GM19099 (cell line): ENCODE data around the gene GADL1.

Experiments
- POLR2A ChIP-seq: IDR thresholded peaks from 3 replicates; pipeline ENCODE4 v1.6.1; 2011; ENCODE audit warnings: low read depth; ENCODE audit not compliant: insufficient read length; ENCODE audit errors: extremely low read depth

The GADL1 gene

DNA sequence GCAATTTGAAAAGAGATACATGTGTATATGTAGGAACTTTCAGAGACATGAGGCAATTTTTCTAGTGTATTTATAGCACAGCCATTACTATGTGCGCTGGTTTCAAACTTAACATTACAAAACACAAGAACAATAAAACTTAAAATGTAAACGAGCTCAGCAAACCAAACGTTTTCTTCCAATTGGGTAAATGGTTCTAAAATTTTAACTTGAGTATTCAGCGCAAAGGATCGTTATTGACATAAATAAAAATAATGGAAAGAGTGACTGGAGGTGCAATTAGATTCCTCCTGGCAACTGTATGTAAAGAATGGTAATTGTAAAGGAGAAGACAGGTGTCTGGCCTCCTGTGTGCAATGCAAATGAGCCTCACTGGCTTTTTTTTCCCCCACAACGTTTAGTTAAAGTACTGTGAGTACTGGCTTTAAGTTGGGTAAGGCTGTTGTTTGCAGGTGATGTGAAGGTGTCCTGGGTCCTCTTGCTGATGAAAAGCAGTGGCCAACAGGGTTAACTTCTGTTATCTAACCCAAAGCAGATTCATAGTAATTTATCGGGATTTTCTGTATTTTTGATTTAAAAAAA is 14.1 kb upstream of the GADL1 start:
- TF ChIP-seq POLR2A: no peak

DNA sequence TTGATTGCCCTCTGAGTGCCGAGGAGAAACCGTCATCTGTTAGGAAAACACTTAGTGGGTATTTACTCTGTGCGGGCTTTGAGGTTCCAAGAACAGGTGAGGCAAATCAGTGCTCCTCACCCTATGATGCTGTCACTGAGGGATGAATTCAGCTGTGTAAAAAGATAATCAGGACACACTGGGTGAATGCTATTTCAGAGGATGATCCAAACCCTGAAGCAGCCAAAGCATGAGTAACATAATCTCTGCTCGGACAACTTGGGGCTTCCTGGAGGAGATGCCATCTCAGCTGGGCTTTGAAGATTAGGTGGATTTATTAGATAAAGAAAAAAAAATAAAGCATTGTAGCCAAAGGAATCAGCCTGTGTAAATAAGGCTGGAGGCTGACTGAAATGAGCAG is 10.5 kb upstream of the GADL1 start:
- no peak for TF ChIP-seq POLR2A

DNA sequence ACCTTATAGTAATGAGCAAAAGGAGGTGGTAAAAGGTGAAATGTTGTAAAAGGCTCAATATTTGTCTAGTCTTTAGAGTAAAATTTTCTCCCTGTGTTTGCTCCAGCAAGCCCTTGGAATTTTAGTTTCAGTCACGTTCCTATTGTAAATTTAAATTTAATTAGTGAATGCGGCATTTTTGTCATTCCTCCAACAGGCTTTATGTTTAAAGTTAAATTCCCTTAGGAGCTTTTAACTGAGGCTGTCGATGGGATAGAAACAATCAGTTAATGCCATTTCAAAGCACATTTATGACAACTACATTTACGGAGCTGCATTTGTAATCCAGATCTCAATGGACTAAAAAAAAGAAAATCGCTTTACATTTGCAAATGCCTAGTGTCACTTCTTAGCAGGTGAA is 868 bp upstream of the GADL1 start:
- TF ChIP-seq POLR2A: no peak

DNA sequence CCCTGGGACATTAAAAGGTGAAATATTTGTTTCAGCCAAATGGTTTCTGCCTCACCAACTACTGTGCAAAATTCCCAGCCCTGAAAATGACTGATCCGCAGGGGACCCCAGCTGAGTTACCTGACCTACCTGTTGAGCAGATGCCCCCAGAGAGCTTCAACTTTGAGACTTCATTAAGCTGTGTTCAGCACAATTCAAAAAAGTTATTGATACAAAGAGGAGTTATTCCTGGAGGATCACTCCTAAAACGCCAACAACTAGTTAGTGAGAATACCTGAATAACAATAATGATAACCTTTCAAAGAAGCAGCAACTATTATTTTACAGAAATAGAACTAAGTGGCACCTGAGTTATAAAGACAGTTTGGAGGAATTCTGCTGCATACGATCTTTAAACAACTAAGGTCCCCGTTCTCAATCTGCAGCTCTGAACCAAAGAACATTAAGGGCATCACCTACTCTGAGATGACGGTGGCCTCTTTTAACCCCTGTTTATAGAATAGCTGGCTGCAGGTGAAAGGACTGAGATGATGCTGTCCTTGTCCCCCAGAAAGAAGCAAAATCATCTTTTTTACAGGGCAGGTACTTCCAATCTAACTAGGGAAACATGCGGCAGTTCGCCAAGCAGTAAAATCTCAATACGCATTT is 659 bp downstream of the GADL1 start:
- TF ChIP-seq POLR2A: no peak

- TF ChIP-seq POLR2A: no peak
Observed at GRCh38 chr3:30890907-30891306, 3.6 kb downstream of the GADL1 start.

DNA sequence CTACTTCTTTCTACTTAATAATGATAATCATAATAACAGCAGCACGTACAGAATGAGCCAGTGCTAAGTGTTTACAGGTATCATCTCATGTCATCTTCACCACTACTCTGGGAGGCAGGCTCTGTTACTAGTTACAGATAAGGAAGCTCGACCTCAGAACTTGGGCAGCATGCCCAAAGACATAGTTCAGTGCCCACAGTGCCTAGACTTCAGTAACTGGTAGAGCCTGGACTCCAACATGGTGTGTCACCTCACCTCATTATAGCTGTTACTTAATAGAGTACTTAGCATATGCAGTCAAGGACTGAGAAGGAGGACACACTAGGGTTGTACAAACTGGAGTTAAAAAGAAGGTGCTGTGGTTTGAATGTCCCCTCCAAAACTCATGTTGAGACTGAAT is 7.6 kb downstream of the GADL1 start:
- no peak for TF ChIP-seq POLR2A

DNA sequence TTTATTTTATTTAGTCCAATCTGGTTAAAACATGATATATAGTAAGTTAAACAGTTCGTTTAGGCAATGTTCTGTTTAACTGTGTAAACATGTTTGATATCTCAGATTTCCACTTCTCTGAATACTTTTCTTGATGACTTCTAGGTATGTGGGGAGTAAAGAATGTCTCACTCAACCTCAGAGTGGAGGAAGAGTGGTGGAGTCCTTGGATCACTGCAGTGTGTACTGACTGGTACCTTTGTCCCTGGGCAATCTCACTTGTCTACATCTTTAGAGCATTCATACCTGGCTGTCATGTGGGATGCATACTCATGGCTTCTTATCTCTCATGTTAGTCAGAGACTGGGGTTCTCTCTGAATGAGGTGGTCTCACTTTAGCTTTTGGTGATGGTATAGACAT is 15.6 kb downstream of the GADL1 start:
- no peak for TF ChIP-seq POLR2A

DNA sequence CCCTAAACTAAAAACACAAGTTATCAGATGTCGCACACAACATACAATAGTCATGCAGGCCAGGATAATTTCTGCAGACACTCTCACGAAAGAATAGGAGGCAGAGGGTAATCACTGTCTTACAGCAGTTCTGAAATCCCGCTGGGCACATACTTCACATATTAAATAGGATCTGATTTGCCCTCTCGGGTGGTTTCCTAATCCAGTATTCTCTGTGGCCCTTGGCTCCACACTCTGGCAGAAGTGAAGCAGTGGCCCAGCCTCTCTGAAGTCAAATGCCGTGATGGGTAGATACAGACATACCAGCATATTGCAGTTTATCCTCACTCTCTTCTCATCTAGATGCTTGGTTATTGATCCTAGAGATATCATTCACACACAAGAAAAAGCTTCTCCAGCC is 19.0 kb downstream of the GADL1 start:
- no peak for TF ChIP-seq POLR2A

DNA sequence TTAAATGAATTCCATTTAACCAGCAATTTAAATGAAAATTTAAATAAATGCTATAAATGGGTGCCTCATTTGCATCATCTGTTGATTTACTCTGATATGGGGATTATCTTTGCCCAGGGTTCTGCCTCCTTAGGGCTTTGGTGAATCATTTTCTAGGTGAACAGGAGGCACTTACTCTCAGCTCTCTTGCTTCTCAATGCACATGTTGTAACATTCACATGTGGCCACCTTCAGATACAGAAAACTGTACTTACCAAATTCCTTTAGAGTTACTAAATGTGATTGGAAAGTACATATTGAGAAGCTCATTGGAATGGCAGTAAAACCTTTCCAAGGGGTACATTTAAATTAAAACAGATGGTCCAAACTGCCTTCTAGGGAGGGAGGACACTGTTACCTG is 20.8 kb downstream of the GADL1 start:
- TF ChIP-seq POLR2A: no peak

- TF ChIP-seq POLR2A: no peak
Observed at GRCh38 chr3:30872879-30873278, 21.6 kb downstream of the GADL1 start.

GRCh38 chr3:30871720-30872119 is 22.7 kb downstream of the GADL1 start:
- TF ChIP-seq POLR2A: no peak

DNA sequence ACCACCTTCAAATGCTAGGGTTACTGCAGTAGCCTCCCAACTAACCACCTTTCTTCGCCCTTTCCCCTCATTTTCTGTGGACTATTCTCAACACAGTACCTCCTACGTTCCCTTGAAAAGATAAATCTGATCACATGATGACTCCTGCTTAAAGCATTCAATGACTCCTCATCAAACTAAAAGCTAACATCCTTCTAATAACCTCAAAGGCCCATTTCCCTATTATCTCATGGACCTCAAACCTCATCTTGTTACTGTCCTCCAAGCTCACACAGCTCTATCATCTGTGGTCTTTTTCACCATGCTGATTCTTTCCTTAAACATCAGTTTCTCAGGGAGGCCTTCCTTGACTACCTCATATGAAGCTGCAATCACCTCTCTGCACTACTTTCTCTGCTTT is 29.6 kb downstream of the GADL1 start:
- TF ChIP-seq POLR2A: no peak

- no peak for TF ChIP-seq POLR2A
Observed at GRCh38 chr3:30864132-30864531, 30.3 kb downstream of the GADL1 start.

DNA sequence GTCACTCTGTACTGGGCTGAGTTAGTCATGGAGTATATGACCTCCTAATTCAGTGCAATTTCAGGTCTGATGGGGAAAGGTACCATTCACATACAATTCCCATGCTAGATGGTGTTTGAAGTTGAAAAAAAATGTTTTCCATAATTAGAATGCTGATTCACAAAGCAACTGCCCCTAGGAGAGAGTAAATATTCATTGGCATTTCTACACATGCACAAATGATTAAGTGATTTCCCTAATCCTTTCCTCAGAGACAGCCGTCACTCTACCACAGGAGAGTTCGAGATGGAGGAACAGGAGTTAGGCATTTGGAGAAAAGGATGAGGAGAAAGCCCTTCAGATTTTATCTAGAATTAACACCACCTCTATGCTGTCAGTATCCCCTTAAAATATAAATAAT is 32.5 kb downstream of the GADL1 start:
- no peak for TF ChIP-seq POLR2A

DNA sequence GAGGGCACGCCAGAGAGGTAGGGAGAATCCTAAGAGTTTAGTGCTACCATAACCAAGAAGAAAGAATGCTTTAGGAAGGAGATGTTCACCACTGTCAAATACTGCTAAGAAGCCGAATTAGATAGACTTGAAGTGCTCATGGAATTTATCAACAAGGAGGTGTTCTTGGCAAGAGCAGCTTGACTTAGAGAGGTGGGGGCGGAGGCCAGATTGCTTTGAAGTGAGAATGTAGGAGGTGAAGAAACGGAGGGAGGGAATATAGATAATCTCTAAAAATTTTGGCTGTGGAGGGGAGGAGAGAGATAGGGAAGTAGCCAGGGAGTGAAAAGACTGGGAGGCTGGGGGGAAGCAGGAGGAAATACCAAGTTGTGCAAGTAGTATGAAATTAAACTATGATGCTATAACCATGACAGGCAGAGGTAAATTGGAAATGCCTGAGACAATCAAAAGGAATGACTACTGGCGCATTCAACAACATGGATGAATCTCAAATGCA is 35.5 kb downstream of the GADL1 start:
- no peak for TF ChIP-seq POLR2A

GRCh38 chr3:30855400-30856292 is 38.8 kb downstream of the GADL1 start:
- no peak for TF ChIP-seq POLR2A
